HEK293 (cell line): ENCODE measurements around the gene APPBP2.

Experiments
- CTCF ChIA-PET: fragments of 350-600 bp; formaldehyde crosslinking; extraction: SDS; loops from one replicate; lab custom pipeline; 2021; ENCODE audit warnings: antibody characterized with exemption; lab: Yijun Ruan, JAX
- POLR2A ChIA-PET: fragments of 300-600 bp; formaldehyde crosslinking; extraction: SDS; loops from one replicate; lab custom pipeline; 2020; ENCODE audit warnings: antibody characterized with exemption, inconsistent platforms; lab: Yijun Ruan, JAX
- H3K27ac ChIP-seq: fragments of 200-500 bp; sonication (Bioruptor generic); 2 replicates; pipeline ENCODE4 v1.5.1; 2014; ENCODE audit warnings: low read depth, low read length, control low read depth, inconsistent platforms; ENCODE audit errors: extremely low read depth
- H3K36me3 ChIP-seq, 2 experiments: fragments of 200-500 bp in 1 of 2; sonication (Bioruptor generic) in 1 of 2; 1 replicate in 1 of 2; 2 replicates in 1 of 2; pipeline ENCODE4 v1.5.1; 2014 to 2017; ENCODE audit warnings: inconsistent platforms in 2 of 2, low read length in 2 of 2; ENCODE audit not compliant: control insufficient read depth in 2 of 2, insufficient read depth in 1 of 2
- H3K4me1 ChIP-seq: fragments of 200-500 bp; sonication (Bioruptor generic); 2 replicates; pipeline ENCODE4 v1.5.1; 2014; ENCODE audit warnings: mild to moderate bottlenecking, low read length, inconsistent platforms; ENCODE audit not compliant: control insufficient read depth, insufficient read depth
- H3K4me3 ChIP-seq: 2 replicates; pipeline ENCODE4 v1.5.1; 2011; ENCODE audit warnings: low read depth, mild to moderate bottlenecking, control low read depth, low read length, moderate library complexity
- H3K9me3 ChIP-seq: fragments of 200-500 bp; sonication (Bioruptor generic); 2 replicates; pipeline ENCODE4 v1.5.1; 2014; ENCODE audit warnings: low read depth, low read length, inconsistent platforms; ENCODE audit not compliant: control insufficient read depth, insufficient read depth
- KLF10 ChIP-seq: fragments of 450-650 bp; IDR thresholded peaks from 2 replicates; pipeline ENCODE4 v1.5.1; 2018; ENCODE audit warnings: missing biosample characterization, mild to moderate bottlenecking, missing genetic modification characterization
- PRDM2 ChIP-seq: fragments of 450-650 bp; formaldehyde crosslinking; IDR thresholded peaks from 2 replicates; pipeline ENCODE4 v1.5.1; 2016; ENCODE audit warnings: missing biosample characterization, missing genetic modification characterization, borderline replicate concordance
- SP2 ChIP-seq: fragments of 450-650 bp; formaldehyde crosslinking; IDR thresholded peaks from 2 replicates; pipeline ENCODE4 v1.5.1; 2016; ENCODE audit warnings: missing biosample characterization, missing genetic modification characterization
- YY1 ChIP-seq: fragments of 450-650 bp; formaldehyde crosslinking; IDR thresholded peaks from 2 replicates; pipeline ENCODE4 v1.5.1; 2018; ENCODE audit warnings: missing biosample characterization, missing genetic modification characterization
- ZEB2 ChIP-seq: fragments of 450-650 bp; formaldehyde crosslinking; IDR thresholded peaks from 2 replicates; pipeline ENCODE4 v1.5.1; 2016; ENCODE audit warnings: missing biosample characterization, missing genetic modification characterization
- ZNF2 ChIP-seq: fragments of 450-650 bp; formaldehyde crosslinking; IDR thresholded peaks from 2 replicates; pipeline ENCODE4 v1.5.1; 2016; ENCODE audit warnings: missing biosample characterization, missing genetic modification characterization
- ZNF324 ChIP-seq: fragments of 450-650 bp; formaldehyde crosslinking; IDR thresholded peaks from 2 replicates; pipeline ENCODE4 v1.5.1; 2016; ENCODE audit warnings: missing biosample characterization, missing genetic modification characterization
- ZNF580 ChIP-seq: fragments of 450-650 bp; formaldehyde crosslinking; IDR thresholded peaks from 2 replicates; pipeline ENCODE4 v1.5.1; 2016; ENCODE audit warnings: missing biosample characterization, missing genetic modification characterization
- ZNF76 ChIP-seq: fragments of 450-650 bp; formaldehyde crosslinking; IDR thresholded peaks from 2 replicates; pipeline ENCODE4; 2016; ENCODE audit warnings: low read depth, missing biosample characterization, missing genetic modification characterization, borderline replicate concordance
- ZNF768 ChIP-seq: fragments of 450-650 bp; formaldehyde crosslinking; IDR thresholded peaks from 2 replicates; pipeline ENCODE4 v1.5.1; 2018; ENCODE audit warnings: missing biosample characterization, mild to moderate bottlenecking, missing genetic modification characterization
- ZNF785 ChIP-seq: fragments of 450-650 bp; formaldehyde crosslinking; IDR thresholded peaks from 2 replicates; pipeline ENCODE4 v1.5.1; 2016; ENCODE audit warnings: missing biosample characterization, missing genetic modification characterization
- ZSCAN16 ChIP-seq: fragments of 450-650 bp; formaldehyde crosslinking; IDR thresholded peaks from 2 replicates; pipeline ENCODE4 v1.5.1; 2016; ENCODE audit warnings: missing biosample characterization, missing genetic modification characterization
- TF ChIP-seq, protein P1 (sequence below): fragments of 450-650 bp; formaldehyde crosslinking; IDR thresholded peaks from 2 replicates; pipeline ENCODE4 v1.5.1; 2016; ENCODE audit warnings: missing biosample characterization, missing genetic modification characterization
- TF ChIP-seq, protein P2 (sequence below): fragments of 450-650 bp; formaldehyde crosslinking; IDR thresholded peaks from 2 replicates; pipeline ENCODE4 v1.5.1; 2017; ENCODE audit warnings: missing biosample characterization, missing genetic modification characterization

APPBP2 gene

DNA sequence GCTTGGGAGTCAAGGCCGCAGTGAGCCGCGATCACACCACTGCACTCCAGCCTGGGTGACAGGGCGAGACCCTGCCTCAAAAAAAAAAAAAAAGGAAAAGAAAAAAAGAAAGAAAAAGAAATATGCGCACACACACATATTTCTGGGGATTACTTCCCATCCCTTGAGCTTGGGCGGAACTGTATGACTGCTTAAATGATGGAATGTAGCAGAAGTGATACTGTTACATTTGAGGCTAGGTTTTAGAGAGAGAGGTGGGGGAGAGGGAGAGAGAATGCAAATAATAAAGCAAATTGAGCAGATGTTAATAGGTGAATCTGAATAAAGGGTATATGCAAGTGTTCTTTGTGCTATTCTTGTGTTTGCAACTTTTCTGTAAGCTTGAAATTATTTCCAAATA lies 122.1 kb downstream of the APPBP2 start (continued):
- no peak for TF ChIP-seq PRDM2
- TF ChIP-seq ZNF785 (tag by site-specific recombination), result no peak
- TF ChIP-seq, all 188 proteins: peak for 0

DNA sequence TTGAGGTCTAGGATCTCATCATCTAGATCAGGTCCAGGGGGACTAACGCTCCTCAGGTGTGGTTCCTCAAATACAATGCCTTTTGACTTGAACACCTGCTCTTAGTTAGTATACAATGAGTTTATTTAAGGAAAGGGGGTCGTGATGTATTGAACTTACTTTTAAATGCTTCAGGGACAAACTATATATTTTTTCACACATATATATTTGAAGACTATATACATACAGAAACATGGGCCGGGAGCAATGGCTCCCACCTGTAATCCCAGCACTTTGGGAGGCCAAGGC lies 122.6 kb downstream of the APPBP2 start:
- H3K9me3 ChIP-seq, result no peaks in the 10 kb centered on the region
- H3K27ac ChIP-seq, result no peak overlapping the region
- no peaks in the 10 kb centered on the region for H3K36me3 ChIP-seq
- POLR2A ChIA-PET, result no interaction called here
- TF ChIP-seq, protein P1, sequence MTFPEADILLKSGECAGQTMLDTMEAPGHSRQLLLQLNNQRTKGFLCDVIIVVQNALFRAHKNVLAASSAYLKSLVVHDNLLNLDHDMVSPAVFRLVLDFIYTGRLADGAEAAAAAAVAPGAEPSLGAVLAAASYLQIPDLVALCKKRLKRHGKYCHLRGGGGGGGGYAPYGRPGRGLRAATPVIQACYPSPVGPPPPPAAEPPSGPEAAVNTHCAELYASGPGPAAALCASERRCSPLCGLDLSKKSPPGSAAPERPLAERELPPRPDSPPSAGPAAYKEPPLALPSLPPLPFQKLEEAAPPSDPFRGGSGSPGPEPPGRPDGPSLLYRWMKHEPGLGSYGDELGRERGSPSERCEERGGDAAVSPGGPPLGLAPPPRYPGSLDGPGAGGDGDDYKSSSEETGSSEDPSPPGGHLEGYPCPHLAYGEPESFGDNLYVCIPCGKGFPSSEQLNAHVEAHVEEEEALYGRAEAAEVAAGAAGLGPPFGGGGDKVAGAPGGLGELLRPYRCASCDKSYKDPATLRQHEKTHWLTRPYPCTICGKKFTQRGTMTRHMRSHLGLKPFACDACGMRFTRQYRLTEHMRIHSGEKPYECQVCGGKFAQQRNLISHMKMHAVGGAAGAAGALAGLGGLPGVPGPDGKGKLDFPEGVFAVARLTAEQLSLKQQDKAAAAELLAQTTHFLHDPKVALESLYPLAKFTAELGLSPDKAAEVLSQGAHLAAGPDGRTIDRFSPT (tag by site-specific recombination), result no peak
- TF ChIP-seq, all 188 proteins: peak for 0
- Histone ChIP-seq H3K4me3 (no peak overlapping the region), H3K4me1 (no peaks in the 10 kb centered on the region; the same call in 1 of the 2 replicates)
- CTCF ChIA-PET, result no interaction called here

DNA sequence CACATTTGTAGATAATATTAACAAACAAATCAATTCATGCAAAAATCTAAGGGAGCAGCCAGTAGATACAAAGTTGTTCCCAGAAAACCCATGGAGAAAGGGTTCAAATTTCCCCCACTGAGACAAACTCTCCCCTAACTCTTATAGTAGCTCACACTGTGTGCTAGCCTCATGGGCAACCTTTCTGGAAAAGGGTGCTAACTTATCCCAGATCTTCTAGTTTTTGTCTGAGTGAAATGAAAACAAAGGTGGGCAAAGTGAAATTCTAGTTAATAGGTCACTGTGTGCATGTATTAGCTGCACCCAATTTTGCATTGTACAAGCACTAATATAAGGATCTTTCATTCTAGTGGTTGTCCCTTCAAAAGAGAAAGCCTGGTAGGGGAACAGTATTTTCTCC lies 124.2 kb downstream of the APPBP2 start:
- no peaks in the 10 kb centered on the region for H3K36me3 ChIP-seq
- H3K4me1 ChIP-seq, result no peaks in the 10 kb centered on the region; the same call in 1 of the 2 replicates
- no peak for TF ChIP-seq YY1
- TF ChIP-seq ZNF76, result no peak
- TF ChIP-seq SP2 (tag by site-specific recombination), result no peak
- TF ChIP-seq ZNF2 (tag by site-specific recombination), result no peak
- TF ChIP-seq, all 188 proteins: peak for 0
- ChIA-PET CTCF (no interaction called here), POLR2A (no interaction called here)
- H3K27ac ChIP-seq, result no peak overlapping the region
- no peaks in the 10 kb centered on the region for H3K9me3 ChIP-seq
- no peak overlapping the region for H3K4me3 ChIP-seq

- ChIA-PET POLR2A (interaction anchor here (0.9 kb wide), 1 partner anchor 12 kb away, joined by 8 read pairs; no protein-coding TSS in a partner anchor), CTCF (no interaction called here)
- no peaks in the 10 kb centered on the region for H3K4me1 ChIP-seq
- H3K27ac ChIP-seq, result no peak overlapping the region
- TF ChIP-seq ZNF580 (tag by site-specific recombination) (no peak), ZNF324 (tag by site-specific recombination) (no peak), ZNF768 (tag by site-specific recombination) (no peak), ZEB2 (tag by site-specific recombination) (no peak), KLF10 (tag by site-specific recombination) (no peak), ZSCAN16 (tag by site-specific recombination) (no peak)
- TF ChIP-seq, protein P2, sequence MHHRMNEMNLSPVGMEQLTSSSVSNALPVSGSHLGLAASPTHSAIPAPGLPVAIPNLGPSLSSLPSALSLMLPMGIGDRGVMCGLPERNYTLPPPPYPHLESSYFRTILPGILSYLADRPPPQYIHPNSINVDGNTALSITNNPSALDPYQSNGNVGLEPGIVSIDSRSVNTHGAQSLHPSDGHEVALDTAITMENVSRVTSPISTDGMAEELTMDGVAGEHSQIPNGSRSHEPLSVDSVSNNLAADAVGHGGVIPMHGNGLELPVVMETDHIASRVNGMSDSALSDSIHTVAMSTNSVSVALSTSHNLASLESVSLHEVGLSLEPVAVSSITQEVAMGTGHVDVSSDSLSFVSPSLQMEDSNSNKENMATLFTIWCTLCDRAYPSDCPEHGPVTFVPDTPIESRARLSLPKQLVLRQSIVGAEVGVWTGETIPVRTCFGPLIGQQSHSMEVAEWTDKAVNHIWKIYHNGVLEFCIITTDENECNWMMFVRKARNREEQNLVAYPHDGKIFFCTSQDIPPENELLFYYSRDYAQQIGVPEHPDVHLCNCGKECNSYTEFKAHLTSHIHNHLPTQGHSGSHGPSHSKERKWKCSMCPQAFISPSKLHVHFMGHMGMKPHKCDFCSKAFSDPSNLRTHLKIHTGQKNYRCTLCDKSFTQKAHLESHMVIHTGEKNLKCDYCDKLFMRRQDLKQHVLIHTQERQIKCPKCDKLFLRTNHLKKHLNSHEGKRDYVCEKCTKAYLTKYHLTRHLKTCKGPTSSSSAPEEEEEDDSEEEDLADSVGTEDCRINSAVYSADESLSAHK (tag by site-specific recombination), result no peak
- H3K36me3 ChIP-seq, result no peaks in the 10 kb centered on the region
- no peak overlapping the region for H3K4me3 ChIP-seq
- no peaks in the 10 kb centered on the region for H3K9me3 ChIP-seq
These were observed 127.6 kb downstream of the APPBP2 start for GRCh38 chr17:60398227-60398959.
